Measurements from ENCODE around the gene SPATA16. TPM values are rescaled to one million over a fixed set of nuclear protein-coding genes. Genes with fewer than 3 reads are reported as not detected.

SPATA16 gene
- total and polyA plus RNA-seq, 2 experiments from 2014 or later, result not detected

DNA sequence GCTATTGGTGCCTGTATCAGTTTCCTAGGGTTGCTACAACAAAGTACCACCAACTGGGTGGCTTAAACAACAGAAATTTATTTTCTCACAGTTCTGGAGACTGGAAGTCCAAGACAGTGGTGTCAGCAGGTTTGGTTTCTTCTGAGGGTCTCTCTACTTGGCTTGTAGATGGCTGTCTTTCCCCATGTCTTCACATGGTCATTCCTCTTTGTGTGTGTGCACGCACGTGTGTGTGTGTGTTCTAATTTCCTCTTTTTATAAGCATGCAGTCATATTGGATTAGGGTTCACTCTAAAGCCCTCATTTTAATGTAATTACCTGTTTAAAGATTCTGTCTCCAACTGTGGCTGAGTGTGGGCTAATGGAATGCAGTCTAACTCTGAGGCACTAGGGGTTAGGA is 182.5 kb downstream of the SPATA16 start:
- Histone ChIP-seq H3K4me2 (no peak overlapping the region), H4K20me1 (ENCODE audit: insufficient read depth, poor library complexity, severe bottlenecking) (no peaks in the 10 kb centered on the region), H3K4me1 (ENCODE audit: insufficient read depth) (no peaks in the 10 kb centered on the region), H3K4me3 (no peak overlapping the region), H3K79me2 (no peaks in the 10 kb centered on the region), H3K9me2 (replicated peaks; ENCODE audit: insufficient read depth) (no peaks in the 10 kb centered on the region), H3K27me3 (no peaks in the 10 kb centered on the region), H3K27ac (no peak overlapping the region), H3K36me3 (replicated peaks; ENCODE audit: insufficient read depth, low read depth) (no peaks in the 10 kb centered on the region), H3K9me3 (ENCODE audit: low read depth) (no peaks in the 10 kb centered on the region), H2AFZ (no peak overlapping the region)
- DNase-seq (ENCODE audit: low spot score), result no peak
- TF ChIP-seq EZH2phosphoT487 (IDR thresholded peaks at IDR 0.05; ENCODE audit: low read depth, severe bottlenecking, unreplicated experiment) (no peak), EZH2 (IDR thresholded peaks at IDR 0.05; ENCODE audit: borderline replicate concordance) (no peak)
- TF ChIP-seq, protein P1, sequence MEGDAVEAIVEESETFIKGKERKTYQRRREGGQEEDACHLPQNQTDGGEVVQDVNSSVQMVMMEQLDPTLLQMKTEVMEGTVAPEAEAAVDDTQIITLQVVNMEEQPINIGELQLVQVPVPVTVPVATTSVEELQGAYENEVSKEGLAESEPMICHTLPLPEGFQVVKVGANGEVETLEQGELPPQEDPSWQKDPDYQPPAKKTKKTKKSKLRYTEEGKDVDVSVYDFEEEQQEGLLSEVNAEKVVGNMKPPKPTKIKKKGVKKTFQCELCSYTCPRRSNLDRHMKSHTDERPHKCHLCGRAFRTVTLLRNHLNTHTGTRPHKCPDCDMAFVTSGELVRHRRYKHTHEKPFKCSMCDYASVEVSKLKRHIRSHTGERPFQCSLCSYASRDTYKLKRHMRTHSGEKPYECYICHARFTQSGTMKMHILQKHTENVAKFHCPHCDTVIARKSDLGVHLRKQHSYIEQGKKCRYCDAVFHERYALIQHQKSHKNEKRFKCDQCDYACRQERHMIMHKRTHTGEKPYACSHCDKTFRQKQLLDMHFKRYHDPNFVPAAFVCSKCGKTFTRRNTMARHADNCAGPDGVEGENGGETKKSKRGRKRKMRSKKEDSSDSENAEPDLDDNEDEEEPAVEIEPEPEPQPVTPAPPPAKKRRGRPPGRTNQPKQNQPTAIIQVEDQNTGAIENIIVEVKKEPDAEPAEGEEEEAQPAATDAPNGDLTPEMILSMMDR (IDR thresholded peaks at IDR 0.05; ENCODE audit: poor library complexity), result no peak
- WGBS (ENCODE audit: low lambda C conversion rate, missing lambda C conversion rate), result 97% methylated on average over 2 of the region's 2 CpGs

DNA sequence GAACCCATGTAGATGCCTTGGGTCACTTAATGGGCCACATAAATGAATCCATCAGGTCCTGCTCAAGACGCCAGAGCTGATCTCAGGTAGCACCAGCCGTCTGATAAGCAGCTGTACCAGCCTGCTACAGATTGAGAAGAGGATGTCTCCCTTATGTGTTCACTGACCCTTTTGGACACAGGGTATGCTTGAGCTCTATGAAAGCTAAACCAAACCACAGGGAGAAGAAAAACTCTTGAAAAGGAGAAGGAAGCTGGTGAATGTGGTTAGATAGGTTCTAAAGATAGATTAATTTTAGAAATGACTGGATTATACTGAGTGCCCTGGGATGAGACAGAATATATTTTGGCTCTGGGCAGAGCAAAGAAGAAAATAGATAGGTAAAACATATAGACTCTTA is 187.5 kb downstream of the SPATA16 start:
- no peak overlapping the region for H3K4me2 ChIP-seq
- no peak for DNase-seq (ENCODE audit: low spot score)
- H3K9me2 ChIP-seq (replicated peaks; ENCODE audit: insufficient read depth), result no peaks in the 10 kb centered on the region
- H3K27ac ChIP-seq, result no peak overlapping the region
- H3K36me3 ChIP-seq (replicated peaks; ENCODE audit: insufficient read depth, low read depth), result no peaks in the 10 kb centered on the region
- TF ChIP-seq, protein P1 (IDR thresholded peaks at IDR 0.05; ENCODE audit: poor library complexity), result no peak
- no peak for TF ChIP-seq EZH2 (IDR thresholded peaks at IDR 0.05; ENCODE audit: borderline replicate concordance)
- TF ChIP-seq EZH2phosphoT487 (IDR thresholded peaks at IDR 0.05; ENCODE audit: low read depth, severe bottlenecking, unreplicated experiment), result no peak
- no peaks in the 10 kb centered on the region for H3K27me3 ChIP-seq
- H4K20me1 ChIP-seq (ENCODE audit: insufficient read depth, poor library complexity, severe bottlenecking), result no peaks in the 10 kb centered on the region
- no peaks in the 10 kb centered on the region for H3K4me1 ChIP-seq (ENCODE audit: insufficient read depth)
- no peak overlapping the region for H3K4me3 ChIP-seq
- 89% methylated on average over 2 of the region's 2 CpGs for WGBS (ENCODE audit: low lambda C conversion rate, missing lambda C conversion rate)
- H3K9me3 ChIP-seq (ENCODE audit: low read depth), result no peaks in the 10 kb centered on the region
- H3K79me2 ChIP-seq, result no peaks in the 10 kb centered on the region
- H2AFZ ChIP-seq, result no peak overlapping the region

DNA sequence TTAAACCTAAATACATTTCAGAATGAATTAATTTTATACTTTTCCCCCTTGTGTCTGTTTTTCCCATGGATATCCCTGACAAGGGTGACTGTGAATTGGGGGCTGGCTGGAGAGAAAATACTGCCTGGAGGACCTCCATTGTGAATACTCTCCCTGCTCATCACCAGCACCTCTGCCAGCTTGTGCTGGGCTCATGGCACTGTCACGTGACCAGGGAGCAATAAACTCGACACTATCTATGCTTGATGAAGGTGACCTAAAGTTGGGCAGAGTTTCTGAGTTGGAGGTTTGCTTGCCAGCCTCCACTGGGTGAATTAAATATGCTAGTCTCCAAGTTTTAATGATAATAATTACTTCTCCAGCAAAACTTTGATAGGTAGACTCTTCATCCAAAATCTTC is 189.5 kb downstream of the SPATA16 start:
- Histone ChIP-seq H4K20me1 (ENCODE audit: insufficient read depth, poor library complexity, severe bottlenecking) (no peaks in the 10 kb centered on the region), H3K27me3 (no peaks in the 10 kb centered on the region), H2AFZ (no peak overlapping the region), H3K4me1 (ENCODE audit: insufficient read depth) (no peaks in the 10 kb centered on the region), H3K9me2 (replicated peaks; ENCODE audit: insufficient read depth) (no peaks in the 10 kb centered on the region), H3K27ac (no peak overlapping the region), H3K36me3 (replicated peaks; ENCODE audit: insufficient read depth, low read depth) (no peaks in the 10 kb centered on the region), H3K4me3 (no peak overlapping the region), H3K9me3 (ENCODE audit: low read depth) (no peaks in the 10 kb centered on the region), H3K79me2 (no peaks in the 10 kb centered on the region), H3K4me2 (no peak overlapping the region)
- TF ChIP-seq, protein P1 (IDR thresholded peaks at IDR 0.05; ENCODE audit: poor library complexity), result no peak
- TF ChIP-seq EZH2phosphoT487 (IDR thresholded peaks at IDR 0.05; ENCODE audit: low read depth, severe bottlenecking, unreplicated experiment) (no peak), EZH2 (IDR thresholded peaks at IDR 0.05; ENCODE audit: borderline replicate concordance) (no peak)
- no peak for DNase-seq (ENCODE audit: low spot score)
- WGBS (ENCODE audit: low lambda C conversion rate, missing lambda C conversion rate), result 54% methylated on average over 2 of the region's 2 CpGs

DNA sequence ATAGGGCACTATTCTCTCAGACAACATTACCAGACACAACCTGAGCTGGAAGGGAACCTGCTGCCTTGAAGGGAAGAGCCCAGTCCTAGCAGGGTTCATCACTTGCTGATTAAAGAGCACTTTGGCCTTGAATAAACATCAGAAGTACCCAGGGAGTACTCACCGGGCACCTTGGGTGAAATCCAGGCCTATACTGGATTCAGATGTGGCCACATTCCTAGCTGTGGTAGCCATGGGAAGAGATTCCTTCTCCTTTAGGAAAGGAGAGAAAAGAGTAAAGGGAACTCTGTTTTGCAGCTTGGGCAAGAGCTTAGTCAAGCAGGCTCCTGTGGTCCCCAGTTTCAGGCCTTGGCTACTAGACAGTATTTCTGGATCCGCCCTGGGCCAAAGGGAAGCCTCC is 195.0 kb downstream of the SPATA16 start:
- no peak overlapping the region for H3K4me3 ChIP-seq
- 80% methylated on average over 2 of the region's 2 CpGs for WGBS (ENCODE audit: low lambda C conversion rate, missing lambda C conversion rate)
- no peaks in the 10 kb centered on the region for H3K36me3 ChIP-seq (replicated peaks; ENCODE audit: insufficient read depth, low read depth)
- H3K27me3 ChIP-seq, result no peaks in the 10 kb centered on the region
- DNase-seq (ENCODE audit: low spot score), result no peak
- no peaks in the 10 kb centered on the region for H4K20me1 ChIP-seq (ENCODE audit: insufficient read depth, poor library complexity, severe bottlenecking)
- H2AFZ ChIP-seq, result no peak overlapping the region
- no peaks in the 10 kb centered on the region for H3K9me2 ChIP-seq (replicated peaks; ENCODE audit: insufficient read depth)
- H3K4me2 ChIP-seq, result no peak overlapping the region
- no peak for TF ChIP-seq EZH2phosphoT487 (IDR thresholded peaks at IDR 0.05; ENCODE audit: low read depth, severe bottlenecking, unreplicated experiment)
- TF ChIP-seq, protein P1 (IDR thresholded peaks at IDR 0.05; ENCODE audit: poor library complexity), result no peak
- TF ChIP-seq EZH2 (IDR thresholded peaks at IDR 0.05; ENCODE audit: borderline replicate concordance), result no peak
- H3K4me1 ChIP-seq (ENCODE audit: insufficient read depth), result no peaks in the 10 kb centered on the region
- no peaks in the 10 kb centered on the region for H3K9me3 ChIP-seq (ENCODE audit: low read depth)
- no peaks in the 10 kb centered on the region for H3K79me2 ChIP-seq
- H3K27ac ChIP-seq, result no peak overlapping the region
